Stimulated activated CD4-positive, alpha-beta T cell treated with anti-CD3 and anti-CD28 coated beads, Interleukin-12 subunit alpha, Interleukin-12 subunit beta, amount 100 ng/mL, for 24 hours (primary cell): Measurements from ENCODE around the gene DNAJC25.
"Not testable (repeated sequence)": the region's sequence is repeated elsewhere in the genome, so short reads cannot be mapped to it uniquely, and the experiment has no call there.

Experiments used
- DNase-seq, 2 experiments: peaks; one replicate each; pipeline ENCODE4 v3.0.0-alpha.2; 2020; ENCODE audit warnings: low read depth in 2 of 2

The DNAJC25 gene

GRCh38 chr9:111631214-111631971 is at the start of gene DNAJC25:
Gene DNAJC25 (plus strand): TSS chr9:111631334. CDS start chr9:111631408, 74 bp downstream.
- peak; percentile 91 to 96 for DNase-seq

GRCh38 chr9:111582888-111583287 is 48.2 kb upstream of the DNAJC25 start:
- no peak for DNase-seq

GRCh38 chr9:111586378-111586777 is 44.8 kb upstream of the DNAJC25 start:
- no peak for DNase-seq

GRCh38 chr9:111588846-111589245 is 42.3 kb upstream of the DNAJC25 start:
- DNase-seq: no peak

- DNase-seq: peak in 1 of 2 experiments; percentile 41
Observed at GRCh38 chr9:111597852-111598732, 33.0 kb upstream of the DNAJC25 start.

- no peak for DNase-seq
Observed at GRCh38 chr9:111598733-111599091, 32.4 kb upstream of the DNAJC25 start.

- peak in 1 of 2 experiments; percentile 11 for DNase-seq
Observed at GRCh38 chr9:111599092-111599954, 31.8 kb upstream of the DNAJC25 start, which contains the start of gene PTGR1. Gene PTGR1 (minus strand): TSS chr9:111599647. CDS start chr9:111597422, 2,225 bp downstream.

GRCh38 chr9:111599955-111600343 is 31.2 kb upstream of the DNAJC25 start:
- no peak for DNase-seq

- DNase-seq: no peak
Observed at GRCh38 chr9:111601237-111602018, 29.7 kb upstream of the DNAJC25 start.

GRCh38 chr9:111603041-111603440 is 28.1 kb upstream of the DNAJC25 start:
- DNase-seq: no peak

- DNase-seq: no peak
Observed at GRCh38 chr9:111604054-111604615, 27.0 kb upstream of the DNAJC25 start.

- DNase-seq: no peak
Observed at GRCh38 chr9:111605041-111605559, 26.0 kb upstream of the DNAJC25 start.

- no peak for DNase-seq
Observed at GRCh38 chr9:111610149-111610548, 21.0 kb upstream of the DNAJC25 start.

GRCh38 chr9:111610845-111611244 is 20.3 kb upstream of the DNAJC25 start:
- DNase-seq: no peak

- DNase-seq: no peak
Observed at GRCh38 chr9:111613436-111614040, 17.6 kb upstream of the DNAJC25 start.

GRCh38 chr9:111615928-111616327 is 15.2 kb upstream of the DNAJC25 start:
- no peak for DNase-seq

GRCh38 chr9:111617349-111617748 is 13.8 kb upstream of the DNAJC25 start:
- not testable (repeated sequence) for DNase-seq

GRCh38 chr9:111621895-111622480 is 9.1 kb upstream of the DNAJC25 start:
- peak in 1 of 2 experiments; percentile 22 for DNase-seq

GRCh38 chr9:111622626-111623025 is 8.5 kb upstream of the DNAJC25 start:
- DNase-seq: no peak
